H1 (cell line): ENCODE results near the gene SHANK2. TPM values are rescaled to one million over a fixed set of nuclear protein-coding genes. Genes with fewer than 3 reads are reported as not detected.

Experiments used
- CTCF ChIA-PET: fragments of 300-600 bp; sonication (Branson Sonifier 250); formaldehyde crosslinking; loops from one replicate; lab custom pipeline; 2021; ENCODE audit not compliant: partially characterized antibody; lab: Charles Lee
- POLR2A ChIA-PET: fragments of 300-600 bp; sonication (Branson Sonifier 250); formaldehyde crosslinking; loops from one replicate; lab custom pipeline; 2021; ENCODE audit warnings: inconsistent platforms; ENCODE audit not compliant: partially characterized antibody; lab: Charles Lee
- DNase-seq, 2 experiments: peaks; one replicate each; pipeline versions ENCODE4 v3.0.0 to v3.0.0-alpha.2; 2010 to 2022; ENCODE audit warnings: low spot score in 2 of 2, low read depth in 1 of 2, mixed read lengths in 1 of 2
- FAIRE-seq: peaks from 2 replicates; lab custom pipeline; 2011; peaks lifted over from hg19 to GRCh38; lab: Jason Lieb, UNC
- H2AFZ ChIP-seq: 2 replicates; pipeline ENCODE4 v1.8.1; 2012; ENCODE audit warnings: low read length, inconsistent platforms
- H2AK5ac ChIP-seq: 2 replicates; pipeline ENCODE4 v1.6.1; 2013; ENCODE audit warnings: low read depth, low read length
- H2BK120ac ChIP-seq: replicated peaks from 2 replicates; pipeline ENCODE3; 2013; ENCODE audit warnings: low read depth, low read length, inconsistent platforms
- H2BK12ac ChIP-seq: 2 replicates; pipeline ENCODE4 v1.6.1; 2013; ENCODE audit warnings: low read depth, low read length
- H2BK15ac ChIP-seq: 2 replicates; pipeline ENCODE4 v1.6.1; 2013; ENCODE audit warnings: low read length
- H2BK20ac ChIP-seq: 2 replicates; pipeline ENCODE4 v1.6.1; 2013; ENCODE audit warnings: low read length
- H2BK5ac ChIP-seq: 2 replicates; pipeline ENCODE4 v1.6.1; 2013; ENCODE audit warnings: low read depth, low read length
- H3K14ac ChIP-seq: 2 replicates; pipeline ENCODE4 v1.6.1; 2013; ENCODE audit warnings: inconsistent platforms; ENCODE audit not compliant: insufficient read length
- H3K18ac ChIP-seq: 2 replicates; pipeline ENCODE4 v1.6.1; 2013; ENCODE audit warnings: low read length; ENCODE audit errors: extremely low read depth
- H3K23ac ChIP-seq: 2 replicates; pipeline ENCODE4 v1.6.1; 2013; ENCODE audit warnings: inconsistent platforms; ENCODE audit not compliant: insufficient read length
- H3K23me2 ChIP-seq: 2 replicates; pipeline ENCODE4 v1.6.1; 2013; ENCODE audit warnings: low read depth, low read length
- H3K27ac ChIP-seq: 2 replicates; pipeline ENCODE4 v1.6.1; 2011; ENCODE audit warnings: low read depth, low read length, inconsistent platforms
- H3K27me3 ChIP-seq, 4 experiments: replicated peaks in 1 of 4; 1 replicate in 1 of 4; 2 replicates in 3 of 4; pipeline versions ENCODE4 v1.6.1 to v1.8.1; 2011 to 2013; ENCODE audit warnings: low read length in 3 of 4, mild to moderate bottlenecking in 3 of 4, inconsistent platforms in 2 of 4, mixed read lengths in 2 of 4, moderate library complexity in 1 of 4; ENCODE audit not compliant: control insufficient read depth in 3 of 4, insufficient read depth in 3 of 4; ENCODE audit errors: extremely low read depth in 1 of 4
- H3K36me3 ChIP-seq, 4 experiments: 2 replicates each; pipeline versions ENCODE4 v1.6.1 to v1.8.1; 2011 to 2013; ENCODE audit warnings: mild to moderate bottlenecking in 4 of 4, low read length in 3 of 4, moderate library complexity in 2 of 4, control low read depth in 1 of 4, inconsistent platforms in 1 of 4; ENCODE audit not compliant: insufficient read depth in 4 of 4, control insufficient read depth in 2 of 4
- H3K4ac ChIP-seq: replicated peaks from 2 replicates; pipeline ENCODE3; 2013; ENCODE audit warnings: low read length, low read depth, mixed read lengths, inconsistent platforms; ENCODE audit not compliant: insufficient read length
- H3K4me1 ChIP-seq, 4 experiments: replicated peaks in 1 of 4; 1 replicate in 1 of 4; 2 replicates in 3 of 4; pipeline versions ENCODE4 v1.6.1 to v1.8.1; 2011 to 2013; ENCODE audit warnings: low read length in 3 of 4, inconsistent platforms in 2 of 4, mixed read lengths in 1 of 4; ENCODE audit not compliant: insufficient read depth in 4 of 4, control insufficient read depth in 3 of 4
- H3K4me2 ChIP-seq, 2 experiments: 2 replicates each; pipeline versions ENCODE4 v1.6.1 to v1.8.1; 2011 to 2013; ENCODE audit warnings: low read depth in 2 of 2, low read length in 2 of 2, control low read depth in 1 of 2, inconsistent platforms in 1 of 2, mild to moderate bottlenecking in 1 of 2; ENCODE audit not compliant: insufficient read depth in 1 of 2
- H3K4me3 ChIP-seq, 4 experiments: fragments of 200-600, 300-600 bp in 1 of 4; sonication (generic), shearing (Covaris generic), sonication (Bioruptor Twin) in 1 of 4; 2 replicates each; pipeline versions ENCODE4 v1.5.1 to v1.8.1; 2011 to 2016; ENCODE audit warnings: low read length in 4 of 4, low read depth in 3 of 4, control low read depth in 2 of 4, inconsistent platforms in 2 of 4, mild to moderate bottlenecking in 2 of 4, mixed read lengths in 1 of 4, moderate library complexity in 1 of 4; ENCODE audit not compliant: insufficient read depth in 2 of 4; ENCODE audit errors: extremely low read depth in 1 of 4
- H3K56ac ChIP-seq: replicated peaks from 2 replicates; pipeline ENCODE3; 2013; ENCODE audit warnings: low read depth, mild to moderate bottlenecking, mixed read lengths, low read length, inconsistent platforms; ENCODE audit not compliant: insufficient read length
- H3K79me1 ChIP-seq: 2 replicates; pipeline ENCODE4 v1.6.1; 2013; ENCODE audit warnings: low read depth, low read length, control low read depth
- H3K79me2 ChIP-seq, 2 experiments: 2 replicates each; pipeline versions ENCODE4 v1.6.1 to v1.8.1; 2012 to 2013; ENCODE audit warnings: low read length in 2 of 2, mild to moderate bottlenecking in 2 of 2, inconsistent platforms in 1 of 2; ENCODE audit not compliant: insufficient read depth in 2 of 2, control insufficient read depth in 1 of 2
- H3K9ac ChIP-seq, 4 experiments: replicated peaks in 1 of 4; 1 replicate in 1 of 4; 2 replicates in 3 of 4; pipeline versions ENCODE4 v1.6.1 to v1.8.1; 2011 to 2013; ENCODE audit warnings: low read depth in 3 of 4, low read length in 3 of 4, control low read depth in 2 of 4, mild to moderate bottlenecking in 2 of 4, moderate library complexity in 2 of 4, inconsistent platforms in 1 of 4; ENCODE audit errors: extremely low read depth in 1 of 4
- H3K9me3 ChIP-seq, 2 experiments: 2 replicates each; pipeline versions ENCODE4 v1.6.1 to v1.8.1; 2012 to 2013; ENCODE audit warnings: mild to moderate bottlenecking in 2 of 2, moderate library complexity in 2 of 2, control low read depth in 1 of 2, inconsistent platforms in 1 of 2, low read depth in 1 of 2, low read length in 1 of 2, mixed read lengths in 1 of 2; ENCODE audit not compliant: insufficient read depth in 2 of 2
- H4K20me1 ChIP-seq, 2 experiments: replicated peaks in 1 of 2; 2 replicates each; pipeline versions ENCODE3 to v1.8.1; 2011 to 2013; ENCODE audit warnings: inconsistent platforms in 2 of 2, low read length in 2 of 2, mild to moderate bottlenecking in 1 of 2; ENCODE audit not compliant: insufficient read depth in 2 of 2, control insufficient read depth in 1 of 2
- H4K5ac ChIP-seq: 2 replicates; pipeline ENCODE4 v1.6.1; 2013; ENCODE audit warnings: low read length, low read depth, mixed read lengths, inconsistent platforms; ENCODE audit not compliant: insufficient read length
- H4K8ac ChIP-seq: 2 replicates; pipeline ENCODE4 v1.8.0; 2013; ENCODE audit warnings: mild to moderate bottlenecking, moderate library complexity, low read length, inconsistent platforms; ENCODE audit not compliant: insufficient read depth; ENCODE audit errors: extremely low read depth
- H4K91ac ChIP-seq: replicated peaks from 2 replicates; pipeline ENCODE3; 2013; ENCODE audit warnings: low read length, mixed read lengths, inconsistent platforms; ENCODE audit not compliant: insufficient read length
- BACH1 ChIP-seq: IDR thresholded peaks from 2 replicates; pipeline ENCODE4 v1.6.1; 2012; ENCODE audit warnings: low read length, improper control_type of control experiment
- BRCA1 ChIP-seq: IDR thresholded peaks from 2 replicates; pipeline ENCODE4 v1.6.1; 2012; ENCODE audit warnings: low read depth, low read length, improper control_type of control experiment
- CBX8 ChIP-seq: fragments of 300-800, 300-1000 bp; sonication (generic); IDR thresholded peaks from 2 replicates; pipeline ENCODE4 v1.7.1; 2016; ENCODE audit warnings: low read depth, low read length, borderline replicate concordance
- EGR1 ChIP-seq: IDR thresholded peaks from 2 replicates; pipeline ENCODE4 v1.6.1; 2011; ENCODE audit warnings: low read depth, low read length, borderline replicate concordance
- FOSL1 ChIP-seq: IDR thresholded peaks from 2 replicates; pipeline ENCODE4 v1.6.1; 2011; ENCODE audit warnings: mild to moderate bottlenecking, low read depth, low read length, moderate library complexity; ENCODE audit not compliant: insufficient read depth
- JUND ChIP-seq: IDR thresholded peaks from 2 replicates; pipeline ENCODE4 v1.6.1; 2011; ENCODE audit warnings: mild to moderate bottlenecking, improper control_type of control experiment, low read length
- PHF8 ChIP-seq: fragments of 200-600 bp; sonication (generic); conservative IDR thresholded peaks from 2 replicates; pipeline ENCODE4 v1.7.1; 2012; ENCODE audit warnings: low read depth, mild to moderate bottlenecking, inconsistent platforms, low read length, moderate library complexity
- RNF2 ChIP-seq: fragments of 200-900, 300-1000 bp; sonication (generic); IDR thresholded peaks from 2 replicates; pipeline ENCODE4 v1.7.1; 2016; ENCODE audit warnings: borderline replicate concordance, low read depth, mild to moderate bottlenecking, antibody characterized with exemption, low read length; ENCODE audit not compliant: poor library complexity, severe bottlenecking; ENCODE audit errors: missing control alignments
- SIX5 ChIP-seq: IDR thresholded peaks from 2 replicates; pipeline ENCODE4 v1.6.1; 2011; ENCODE audit warnings: mild to moderate bottlenecking, low read depth, low read length
- WGBS, 2 experiments: shearing (Covaris generic) in 1 of 2; methylation state at CpG; one replicate each; pipeline versions ENCODE4 v1.1.6 to v1.1.7; 2013 to 2015; ENCODE audit warnings: low lambda C conversion rate in 2 of 2, mixed read lengths in 2 of 2, inconsistent platforms in 1 of 2, low coverage in 1 of 2, missing lambda C conversion rate in 1 of 2; ENCODE audit not compliant: insufficient replicate concordance in 2 of 2, insufficient coverage in 1 of 2, insufficient read length in 1 of 2; ENCODE audit errors: extremely low coverage in 1 of 2, missing lambda C conversion rate in 1 of 2; 5-methylcytosine and 5-hydroxymethylcytosine counted together
- polyA plus RNA-seq, 7 experiments: library from polyadenylated mRNA; depleted of rRNA in 3 of 7; stranded (reverse) in 5 of 7; unstranded in 2 of 7; fragments of >200 nt in 5 of 7; fragments of 200-250 nt in 2 of 7; gene quantifications; 1 replicate in 5 of 7; 2 replicates in 1 of 7; 4 replicates in 1 of 7; pipeline versions ENCODE4 v1.2.1 to v1.2.3, GENCODE V29; 2011 to 2013; ENCODE audit warnings: missing spikeins in 2 of 7, mixed read lengths in 2 of 7
- total RNA-seq: library from RNA; stranded (reverse); fragmentation: NEBNext Ultra II Directional; extraction: Animal tissue kit (Norgen Biotek cat#: 25700); gene quantifications from 2 replicates; pipeline ENCODE4 v1.2.1, GENCODE V29; 2021
- TF ChIP-seq, protein P1 (sequence below): IDR thresholded peaks from 2 replicates; pipeline ENCODE4 v1.6.1; 2012; ENCODE audit warnings: inconsistent platforms

Gene SHANK2
- total and polyA plus RNA-seq, 2 of the 8 experiments (the other 6 are each of a cell fraction or from before 2014, with no cell fraction given): 10.1 to 54.2 TPM

DNA sequence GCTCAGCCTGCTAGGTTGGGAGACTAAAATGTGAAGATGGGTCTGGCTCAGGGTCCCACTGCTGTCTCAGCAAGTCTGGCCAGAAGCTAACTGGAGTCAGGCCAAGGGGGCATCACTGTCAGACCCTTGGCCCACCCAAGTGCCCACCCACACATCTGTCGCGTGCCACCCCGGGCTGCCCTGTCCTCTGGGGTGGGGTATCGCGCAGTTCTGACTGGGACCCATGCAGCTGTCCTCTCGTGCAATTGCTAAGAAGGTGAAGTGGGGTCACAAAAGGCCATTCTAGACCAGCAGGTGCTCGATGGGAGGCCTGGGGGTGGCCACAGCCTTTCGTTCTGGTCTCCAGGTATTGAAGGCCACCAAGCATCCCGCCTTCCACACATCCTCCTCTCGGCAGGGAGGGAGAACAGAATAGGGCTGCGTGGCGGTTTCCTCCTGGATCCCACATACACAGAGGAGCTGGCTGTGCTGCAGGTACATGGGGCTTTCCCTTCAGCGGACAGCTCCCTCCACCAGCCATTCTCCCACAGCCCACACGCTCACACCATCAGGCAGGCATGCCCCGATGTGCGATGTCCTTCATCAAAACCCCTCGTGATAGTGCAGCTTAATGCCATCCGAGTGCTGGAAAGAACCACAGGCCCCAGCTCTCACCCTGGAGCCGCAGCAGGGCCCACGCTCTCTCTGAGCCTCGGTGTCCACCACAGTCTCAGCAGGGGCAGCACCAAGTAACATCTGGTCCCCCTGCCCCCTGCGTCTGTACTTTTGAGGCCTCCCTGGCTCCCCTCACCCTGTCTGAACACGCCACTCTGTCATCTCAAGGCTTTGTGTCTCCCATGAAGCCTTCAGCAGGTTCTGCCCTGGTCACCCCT is 37.6 kb downstream of the SHANK2 start:
- ChIA-PET POLR2A (interaction anchor here (1.7 kb wide), 1 partner anchor 20 kb away, joined by 5 read pairs; no protein-coding TSS in a partner anchor), CTCF (interaction anchor here (0.6 to 1.1 kb wide), 3 partner anchors 28 to 130 kb away, joined by 3 read pairs; no protein-coding TSS in a partner anchor)
- no peak for DNase-seq
- peaks cover 16% of the 10 kb centered on the region; the same call in 1 of the 2 replicates for H3K79me1 ChIP-seq
- no peak overlapping the region for H2BK5ac ChIP-seq
- FAIRE-seq: no peak
- H2BK120ac ChIP-seq: no peak overlapping the region
- no peak overlapping the region for H2BK20ac ChIP-seq
- H3K9me3 ChIP-seq: no peaks in the 10 kb centered on the region
- no peak overlapping the region for H2AFZ ChIP-seq
- H2BK12ac ChIP-seq: no peak overlapping the region
- H3K23ac ChIP-seq: no peak overlapping the region
- no peak overlapping the region for H3K4me3 ChIP-seq
- no peak overlapping the region for H3K4me2 ChIP-seq
- H3K9ac ChIP-seq: no peak overlapping the region; a peak in 1 of 7 replicates
- H3K14ac ChIP-seq: no peak overlapping the region
- peaks cover 3 to 65% of the 10 kb centered on the region in 2 experiments for H3K79me2 ChIP-seq
- no peak overlapping the region for H4K91ac ChIP-seq
- H2BK15ac ChIP-seq: no peak overlapping the region
- peaks cover 0 to 2% (median 0%) of the 10 kb centered on the region in 4 experiments; a peak in 1 of 8 replicates for H3K36me3 ChIP-seq
- H4K20me1 ChIP-seq: peaks cover 17 to 18% of the 10 kb centered on the region in 2 experiments
- no peak overlapping the region for H4K5ac ChIP-seq
- no peak overlapping the region; the same call in 1 of the 2 replicates for H4K8ac ChIP-seq
- no peaks in the 10 kb centered on the region for H3K27me3 ChIP-seq
- no peak overlapping the region for H3K27ac ChIP-seq
- H3K18ac ChIP-seq: no peak overlapping the region
- no peak overlapping the region for H2AK5ac ChIP-seq
- peaks cover 2 to 16% (median 5%) of the 10 kb centered on the region in 4 experiments; a peak in 6 of 7 replicates for H3K4me1 ChIP-seq
- WGBS, 2 experiments: 90% methylated on average over 22 of the region's 23 CpGs; no CpG with 5 or more reads in 1 of the 2 experiments
- H3K56ac ChIP-seq: no peak overlapping the region
- no peak overlapping the region for H3K4ac ChIP-seq
- H3K23me2 ChIP-seq: no peaks in the 10 kb centered on the region
- TF ChIP-seq CBX8 (no peak), BRCA1 (no peak), RNF2 (no peak), BACH1 (no peak), EGR1 (no peak), JUND (no peak), SIX5 (no peak), FOSL1 (no peak), PHF8 (no peak)
- TF ChIP-seq, protein P1, sequence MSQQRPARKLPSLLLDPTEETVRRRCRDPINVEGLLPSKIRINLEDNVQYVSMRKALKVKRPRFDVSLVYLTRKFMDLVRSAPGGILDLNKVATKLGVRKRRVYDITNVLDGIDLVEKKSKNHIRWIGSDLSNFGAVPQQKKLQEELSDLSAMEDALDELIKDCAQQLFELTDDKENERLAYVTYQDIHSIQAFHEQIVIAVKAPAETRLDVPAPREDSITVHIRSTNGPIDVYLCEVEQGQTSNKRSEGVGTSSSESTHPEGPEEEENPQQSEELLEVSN: no peak
